ENCODE results near the gene C11orf97. TPM values are rescaled to one million over a fixed set of nuclear protein-coding genes. Genes with fewer than 3 reads are reported as not detected.

C11orf97 gene
- total and polyA plus RNA-seq, 10 donors: 0.11 TPM; not detected in 9

DNA sequence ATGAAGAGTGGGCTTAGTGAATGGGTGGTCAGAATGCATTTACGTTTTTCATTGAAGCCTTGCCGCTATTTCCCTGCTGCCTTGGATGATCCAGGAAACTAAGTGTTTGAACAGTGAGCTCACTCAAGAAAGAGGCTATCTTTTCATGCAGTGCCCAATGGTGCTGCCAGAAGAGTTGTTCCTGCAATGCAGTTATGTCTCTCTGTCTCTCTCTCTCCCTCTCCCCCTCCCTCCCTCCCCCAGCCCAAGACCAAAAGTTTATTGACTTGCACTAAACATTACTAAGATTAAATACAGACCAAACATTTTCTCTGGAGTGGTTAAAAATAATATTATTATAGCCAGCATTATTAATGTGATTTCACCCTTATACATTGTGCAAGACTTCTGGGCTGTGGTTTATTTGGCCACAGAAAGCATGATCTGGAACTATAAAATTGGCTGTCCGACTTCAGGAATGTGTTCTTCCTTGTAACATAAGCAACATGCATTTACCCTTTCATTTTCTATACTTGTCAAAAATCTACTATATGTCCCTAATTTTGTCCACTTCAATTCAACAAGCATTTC is 24.9 kb downstream of the C11orf97 start:
- H3K4me3 ChIP-seq: no peak overlapping the region
- no peak for TF ChIP-seq POLR2A (IDR thresholded peaks at IDR 0.05)
- no peak for TF ChIP-seq POLR2AphosphoS5 (IDR thresholded peaks at IDR 0.05)
- TF ChIP-seq, protein P1, sequence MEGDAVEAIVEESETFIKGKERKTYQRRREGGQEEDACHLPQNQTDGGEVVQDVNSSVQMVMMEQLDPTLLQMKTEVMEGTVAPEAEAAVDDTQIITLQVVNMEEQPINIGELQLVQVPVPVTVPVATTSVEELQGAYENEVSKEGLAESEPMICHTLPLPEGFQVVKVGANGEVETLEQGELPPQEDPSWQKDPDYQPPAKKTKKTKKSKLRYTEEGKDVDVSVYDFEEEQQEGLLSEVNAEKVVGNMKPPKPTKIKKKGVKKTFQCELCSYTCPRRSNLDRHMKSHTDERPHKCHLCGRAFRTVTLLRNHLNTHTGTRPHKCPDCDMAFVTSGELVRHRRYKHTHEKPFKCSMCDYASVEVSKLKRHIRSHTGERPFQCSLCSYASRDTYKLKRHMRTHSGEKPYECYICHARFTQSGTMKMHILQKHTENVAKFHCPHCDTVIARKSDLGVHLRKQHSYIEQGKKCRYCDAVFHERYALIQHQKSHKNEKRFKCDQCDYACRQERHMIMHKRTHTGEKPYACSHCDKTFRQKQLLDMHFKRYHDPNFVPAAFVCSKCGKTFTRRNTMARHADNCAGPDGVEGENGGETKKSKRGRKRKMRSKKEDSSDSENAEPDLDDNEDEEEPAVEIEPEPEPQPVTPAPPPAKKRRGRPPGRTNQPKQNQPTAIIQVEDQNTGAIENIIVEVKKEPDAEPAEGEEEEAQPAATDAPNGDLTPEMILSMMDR (IDR thresholded peaks at IDR 0.05 in 8 of 11, conservative IDR thresholded peaks at IDR 0.05 in 3 of 11): no peak
- intact Hi-C loops (cut with DNase I; ENCODE audit: low total_unique reads): no loop called here
- no peak for DNase-seq
- no peaks in the 10 kb centered on the region for H3K9me3 ChIP-seq
- H3K27me3 ChIP-seq (replicated peaks in 1 of 7): no peaks in the 10 kb centered on the region
- peaks cover 0 to 15% (median 10%) of the 10 kb centered on the region in 6 donors for H3K4me1 ChIP-seq
- WGBS, 5 donors: 69 to 77% (median 74%) methylated on average over 3 of the region's 3 CpGs
- no peaks in the 10 kb centered on the region for H3K36me3 ChIP-seq
- H3K27ac ChIP-seq: no peak overlapping the region

DNA sequence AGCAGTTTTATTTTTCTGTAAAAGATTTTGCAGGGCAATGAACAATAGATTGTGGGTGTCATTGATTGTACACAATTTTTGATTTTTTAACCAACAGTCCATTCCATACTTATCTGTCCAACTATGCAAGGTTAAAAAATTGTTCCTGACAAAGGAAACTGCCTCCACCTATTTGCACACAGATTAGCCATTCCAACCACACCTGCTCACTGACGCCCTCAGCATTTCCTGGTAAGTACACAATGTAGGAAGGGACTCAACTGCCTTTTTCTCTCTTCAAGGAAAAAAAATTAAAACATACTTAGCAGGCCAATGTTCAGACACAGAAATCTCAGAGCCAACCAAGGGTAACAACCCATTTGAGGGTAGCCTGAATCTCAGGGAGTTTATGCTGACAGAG is 27.2 kb downstream of the C11orf97 start:
- Histone ChIP-seq H3K9me3 (no peaks in the 10 kb centered on the region), H3K36me3 (no peaks in the 10 kb centered on the region), H3K27me3 (replicated peaks in 1 of 7) (no peaks in the 10 kb centered on the region), H3K4me3 (no peak overlapping the region), H3K4me1 (peaks cover 0 to 18% (median 12%) of the 10 kb centered on the region in 6 donors), H3K27ac (no peak overlapping the region)
- 16 to 52% (median 45%) methylated on average over 1 of the region's 1 CpG for WGBS, 5 donors
- no peak for TF ChIP-seq POLR2A (IDR thresholded peaks at IDR 0.05)
- TF ChIP-seq POLR2AphosphoS5 (IDR thresholded peaks at IDR 0.05): no peak
- TF ChIP-seq, protein P1 (IDR thresholded peaks at IDR 0.05 in 8 of 11, conservative IDR thresholded peaks at IDR 0.05 in 3 of 11): no peak
- no peak for DNase-seq
- intact Hi-C loops (cut with DNase I; ENCODE audit: low total_unique reads): no loop called here

DNA sequence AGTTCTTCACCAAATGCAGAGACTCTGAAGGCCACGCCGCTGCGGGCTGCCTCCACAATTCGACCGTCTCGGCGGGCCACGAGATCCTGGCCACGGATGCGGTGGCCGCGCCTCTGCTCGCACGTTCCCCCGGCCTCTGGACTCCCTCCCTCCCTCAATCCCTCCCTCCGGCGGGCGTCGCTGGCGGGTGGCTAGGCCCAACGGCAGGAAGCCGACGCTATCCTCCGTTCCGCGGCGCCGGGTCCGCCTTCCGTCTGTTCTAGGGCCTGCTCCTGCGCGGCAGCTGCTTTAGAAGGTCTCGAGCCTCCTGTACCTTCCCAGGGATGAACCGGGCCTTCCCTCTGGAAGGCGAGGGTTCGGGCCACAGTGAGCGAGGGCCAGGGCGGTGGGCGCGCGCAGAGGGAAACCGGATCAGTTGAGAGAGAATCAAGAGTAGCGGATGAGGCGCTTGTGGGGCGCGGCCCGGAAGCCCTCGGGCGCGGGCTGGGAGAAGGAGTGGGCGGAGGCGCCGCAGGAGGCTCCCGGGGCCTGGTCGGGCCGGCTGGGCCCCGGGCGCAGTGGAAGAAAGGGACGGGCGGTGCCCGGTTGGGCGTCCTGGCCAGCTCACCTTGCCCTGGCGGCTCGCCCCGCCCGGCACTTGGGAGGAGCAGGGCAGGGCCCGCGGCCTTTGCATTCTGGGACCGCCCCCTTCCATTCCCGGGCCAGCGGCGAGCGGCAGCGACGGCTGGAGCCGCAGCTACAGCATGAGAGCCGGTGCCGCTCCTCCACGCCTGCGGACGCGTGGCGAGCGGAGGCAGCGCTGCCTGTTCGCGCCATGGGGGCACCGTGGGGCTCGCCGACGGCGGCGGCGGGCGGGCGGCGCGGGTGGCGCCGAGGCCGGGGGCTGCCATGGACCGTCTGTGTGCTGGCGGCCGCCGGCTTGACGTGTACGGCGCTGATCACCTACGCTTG is 31.7 kb downstream of the C11orf97 start, which contains the start of gene FUT4:
TSS of gene FUT4 (plus strand) at position 227 of the 951 bp plus-strand sequence. CDS start at position 440, 213 bp downstream.
- Histone ChIP-seq H3K36me3 (no peaks in the 10 kb centered on the region), H3K4me3 (peak within 1 kb of the TSS; percentile 57 to 93 (median 72)), H3K27me3 (replicated peaks in 1 of 7) (no peaks in the 10 kb centered on the region), H3K4me1 (peaks cover 21 to 60% (median 52%) of the 10 kb centered on the region in 6 donors), H3K27ac (peak within 1 kb of the TSS; percentile 87 to 99 (median 94)), H3K9me3 (no peaks in the 10 kb centered on the region)
- intact Hi-C loops (cut with DNase I; ENCODE audit: low total_unique reads): no loop called here
- TF ChIP-seq, protein P1 (IDR thresholded peaks at IDR 0.05 in 8 of 11, conservative IDR thresholded peaks at IDR 0.05 in 3 of 11): no peak
- peak in 2 of 3 donors; percentile 3 to 22 for TF ChIP-seq POLR2A (IDR thresholded peaks at IDR 0.05)
- peak; percentile 85 to 93 (median 91) for TF ChIP-seq POLR2AphosphoS5 (IDR thresholded peaks at IDR 0.05)
- DNase-seq: peak; percentile 96
- WGBS, 5 donors: 0 to 1% (median 1%) methylated on average over 40 to 109 of the region's 109 CpGs

All from spleen (tissue), 11 donors.